ENCODE measurements around the gene GLT8D1.

GLT8D1 gene

DNA sequence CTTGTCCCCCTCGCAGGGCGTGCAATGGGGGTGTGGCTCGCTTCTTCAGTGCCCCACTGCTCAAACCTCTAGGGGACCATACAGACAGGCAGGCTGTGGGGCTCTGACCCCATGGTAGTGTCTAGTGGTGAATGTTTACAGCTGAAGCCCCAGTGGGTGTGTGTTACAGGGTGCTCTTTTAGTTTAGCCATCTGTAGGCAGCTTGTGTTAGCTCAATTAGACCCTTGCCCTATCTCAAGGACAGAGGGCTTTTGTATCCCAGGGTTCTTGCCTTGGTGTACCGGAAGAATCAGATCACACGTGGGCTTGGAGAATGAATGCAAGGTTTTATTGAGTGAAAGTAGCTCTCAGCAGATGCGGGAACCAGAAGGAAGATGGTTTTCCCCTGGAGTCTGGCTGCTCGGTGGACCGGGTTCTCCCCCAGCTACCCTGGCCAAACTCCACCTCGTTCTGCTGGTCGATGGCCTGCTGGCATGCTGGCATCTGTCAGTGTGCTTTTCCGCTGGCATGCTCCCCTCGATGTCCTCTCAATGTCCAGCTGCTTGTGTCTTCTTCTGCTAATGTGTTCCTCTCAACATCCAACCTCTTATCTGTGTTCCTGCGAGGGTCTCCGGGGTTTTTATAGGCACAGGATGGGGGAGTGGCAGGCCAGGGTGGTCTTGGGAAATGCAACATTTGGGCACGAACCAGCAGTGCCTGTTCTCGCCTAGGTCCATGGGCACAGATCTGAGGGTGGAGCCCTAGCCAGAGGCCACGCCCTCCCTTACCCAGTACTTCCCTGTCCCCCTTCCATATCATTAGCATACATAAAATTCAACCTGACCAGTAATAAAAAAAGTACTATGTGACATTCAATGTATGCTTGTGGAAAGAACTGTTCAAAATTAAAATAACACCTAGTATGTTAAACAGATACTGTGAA, 7.0 kb upstream of the GLT8D1 start:
- DNase-seq, result no peak

- no peak for DNase-seq
Observed at GRCh38 chr3:52710512-52710911, 4.9 kb upstream of the GLT8D1 start.

DNA sequence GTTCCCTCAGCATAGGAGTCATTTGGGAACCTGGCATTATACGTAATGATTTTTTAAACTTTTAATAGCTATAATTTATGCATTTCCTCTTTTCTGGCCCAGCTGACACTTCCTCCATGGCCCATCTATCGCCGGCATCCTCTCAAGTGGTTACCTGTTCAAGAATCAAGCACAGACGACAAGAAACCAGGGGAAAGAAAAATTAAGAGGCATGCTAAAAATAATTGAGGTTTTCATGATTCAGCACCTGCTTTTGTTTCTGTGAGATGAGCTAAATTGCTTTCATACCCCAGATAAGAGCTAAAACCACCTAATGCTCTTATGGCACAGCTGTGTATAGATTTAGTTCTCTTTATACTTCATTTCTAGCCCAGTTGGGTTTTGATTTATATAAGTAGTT, 2.0 kb upstream of the GLT8D1 start:
- DNase-seq, result no peak

DNA sequence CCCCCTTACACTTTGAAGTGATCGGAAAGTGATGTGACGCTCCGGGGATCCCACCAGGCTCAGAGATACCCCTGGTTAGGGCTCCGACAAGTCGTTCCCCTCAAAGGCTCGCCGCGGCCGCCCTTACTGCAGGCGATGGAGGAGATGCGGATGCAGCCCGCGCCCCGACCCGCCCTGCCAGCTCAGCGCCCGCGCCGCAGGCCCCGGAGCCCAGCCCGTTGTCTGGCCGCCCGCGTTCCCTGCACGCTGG, 228 bp downstream of the GLT8D1 start:
- DNase-seq, result no peak

DNA sequence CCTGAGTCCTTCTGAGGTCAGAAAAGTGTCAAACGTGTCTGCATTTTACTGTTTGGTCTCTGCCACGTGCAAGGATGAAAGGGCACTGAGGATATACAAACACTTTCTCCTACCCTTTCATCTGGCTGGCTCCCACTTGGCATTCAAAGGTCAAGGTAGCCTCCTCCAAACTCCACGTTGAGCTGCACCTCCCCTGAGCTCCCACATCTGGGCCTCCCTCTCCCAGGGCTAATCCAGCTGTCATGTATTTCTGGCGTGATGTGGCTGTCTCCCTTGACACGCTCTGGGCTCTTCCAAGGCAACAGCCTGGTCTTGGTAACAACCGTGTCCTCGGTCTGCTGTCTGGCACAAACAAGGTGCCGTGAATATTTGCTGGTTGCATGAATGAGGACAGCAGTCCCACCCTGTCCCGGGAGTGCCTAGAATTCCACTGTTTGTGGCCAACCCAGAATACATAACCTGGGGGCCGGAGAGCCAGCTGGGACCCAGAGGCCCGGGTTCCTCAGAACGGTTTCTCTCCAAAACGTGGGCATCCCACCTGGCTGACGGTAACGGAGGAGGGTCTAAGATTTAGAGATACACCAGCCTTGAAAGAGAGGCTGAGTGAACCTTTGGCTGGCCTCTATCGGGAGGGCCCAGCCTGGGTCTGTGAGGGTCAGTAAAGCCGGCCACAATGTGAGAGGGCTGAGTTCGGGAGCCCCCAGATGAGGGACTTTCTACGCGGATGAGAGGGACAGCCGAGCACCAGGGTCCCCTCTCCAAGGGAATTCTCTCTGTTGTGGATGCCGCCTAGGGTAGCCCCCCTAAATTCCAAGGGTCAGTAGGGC, 767 bp downstream of the GLT8D1 start:
- DNase-seq, result peak in 1 of 2 experiments; percentile 23

GRCh38 chr3:52703341-52703740, 2.2 kb downstream of the GLT8D1 start:
- DNase-seq, result no peak

DNA sequence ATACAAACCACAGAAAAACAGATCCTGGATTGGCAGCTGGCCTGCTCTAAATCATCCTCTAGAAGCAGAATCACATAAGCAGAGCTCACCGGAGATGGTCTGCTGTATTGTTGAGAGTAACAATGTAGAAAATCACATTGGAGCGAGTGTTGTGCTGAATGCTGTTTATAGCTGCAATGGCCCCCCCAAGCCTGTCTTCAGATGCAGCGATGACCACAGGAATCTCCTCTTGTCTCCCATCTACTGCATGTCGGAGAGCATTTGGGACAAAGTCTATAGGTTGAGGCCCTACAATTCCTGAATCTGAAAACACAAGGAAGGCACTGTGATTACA, 8.0 kb downstream of the GLT8D1 start:
- DNase-seq, result no peak

DNA sequence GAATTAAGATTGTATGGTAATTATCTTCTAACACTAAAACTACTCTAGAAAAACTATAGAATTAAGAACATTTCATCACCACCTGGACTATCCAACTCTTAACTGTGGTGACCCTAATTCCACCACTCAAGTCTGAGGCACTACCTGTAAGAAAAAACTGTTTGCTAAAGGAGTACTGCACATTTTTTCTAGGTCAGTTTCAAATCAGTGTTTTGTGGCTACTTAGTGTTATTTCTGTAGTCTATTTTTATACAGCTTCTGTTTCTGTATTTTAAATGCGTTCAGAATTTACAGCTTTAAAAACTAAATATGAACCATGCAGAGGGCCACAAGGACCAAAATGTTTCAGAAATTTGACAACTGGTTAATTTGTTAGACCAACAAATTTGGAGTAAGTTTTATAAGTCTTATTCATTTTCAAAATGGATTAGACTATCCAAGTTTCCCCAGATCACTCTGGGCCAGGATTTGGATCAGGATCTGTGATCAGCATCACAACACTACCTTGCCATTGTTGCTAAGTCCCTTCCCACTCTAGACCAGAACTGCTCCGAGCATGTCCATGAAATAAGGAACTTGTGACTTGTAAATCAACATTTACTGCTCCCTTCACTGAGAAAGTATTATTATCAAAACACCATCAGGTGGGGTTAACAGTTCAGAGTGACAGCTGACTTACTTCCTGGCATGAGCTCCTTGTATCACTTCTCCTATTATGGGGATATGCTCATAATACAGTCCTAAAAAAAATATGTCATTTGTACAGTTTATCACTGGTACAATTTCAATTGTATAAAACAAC, 8.6 kb downstream of the GLT8D1 start:
- DNase-seq, result no peak

GRCh38 chr3:52695798-52696671, 9.6 kb downstream of the GLT8D1 start:
- DNase-seq, result no peak

GRCh38 chr3:52694528-52695189, 10.9 kb downstream of the GLT8D1 start:
- no peak for DNase-seq

DNA sequence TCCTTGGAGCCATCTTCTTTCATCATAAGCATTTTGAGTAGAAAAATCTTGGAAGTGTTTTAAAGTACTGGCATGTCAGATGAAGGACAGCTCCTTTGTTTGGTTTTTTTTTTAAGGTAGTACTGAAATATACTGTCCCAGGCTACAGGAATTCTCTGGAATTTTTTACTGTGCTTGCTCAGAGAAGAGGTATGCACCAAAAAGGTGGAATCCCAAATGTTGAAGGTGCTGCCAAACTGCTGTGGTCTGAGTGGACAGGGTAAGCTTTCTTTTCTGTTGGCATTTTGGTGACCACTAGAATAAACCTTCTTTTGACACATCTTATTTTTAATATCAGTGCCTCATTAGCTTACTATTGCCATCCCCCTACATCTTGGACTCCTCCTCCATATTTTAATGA, 12.5 kb downstream of the GLT8D1 start:
- DNase-seq, result no peak

DNA sequence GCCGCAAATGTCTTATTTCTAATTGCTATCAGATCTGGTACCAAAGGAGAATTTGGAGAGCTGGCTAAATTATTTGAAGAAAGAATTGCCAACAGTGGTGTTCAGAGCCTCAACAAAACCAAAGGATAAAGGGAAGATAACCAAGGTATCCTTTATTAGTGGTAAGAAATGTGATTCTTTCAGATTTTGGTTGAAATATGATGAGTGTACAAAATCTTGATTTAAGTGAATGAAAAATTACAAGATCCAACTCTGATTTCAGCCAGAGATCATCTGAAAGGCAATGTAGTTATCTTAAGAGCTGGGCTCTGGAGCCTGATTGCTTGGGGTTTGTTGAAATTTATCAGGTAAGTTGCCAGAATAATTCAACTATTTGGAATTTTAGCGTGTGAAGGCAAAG, 15.0 kb downstream of the GLT8D1 start:
- DNase-seq, result no peak

DNA sequence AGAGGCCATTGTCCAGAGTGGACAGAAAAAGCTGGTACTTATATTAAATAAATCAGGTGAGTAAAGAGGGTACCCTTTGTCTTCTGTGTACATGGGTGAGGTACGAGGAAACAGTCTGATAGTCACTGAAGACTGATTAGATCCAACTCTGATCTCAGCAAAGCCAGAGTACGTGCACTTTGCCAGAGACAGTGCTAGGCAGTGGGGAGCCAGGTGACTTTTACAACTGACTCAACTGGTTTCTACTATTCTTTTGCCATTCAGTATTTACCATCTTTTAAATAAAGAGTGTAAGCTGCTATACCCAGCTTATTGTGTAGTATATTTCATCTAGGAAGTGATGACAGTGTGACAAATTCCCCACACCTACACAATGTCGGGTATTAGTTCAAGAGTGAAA, 16.4 kb downstream of the GLT8D1 start:
- no peak for DNase-seq

DNA sequence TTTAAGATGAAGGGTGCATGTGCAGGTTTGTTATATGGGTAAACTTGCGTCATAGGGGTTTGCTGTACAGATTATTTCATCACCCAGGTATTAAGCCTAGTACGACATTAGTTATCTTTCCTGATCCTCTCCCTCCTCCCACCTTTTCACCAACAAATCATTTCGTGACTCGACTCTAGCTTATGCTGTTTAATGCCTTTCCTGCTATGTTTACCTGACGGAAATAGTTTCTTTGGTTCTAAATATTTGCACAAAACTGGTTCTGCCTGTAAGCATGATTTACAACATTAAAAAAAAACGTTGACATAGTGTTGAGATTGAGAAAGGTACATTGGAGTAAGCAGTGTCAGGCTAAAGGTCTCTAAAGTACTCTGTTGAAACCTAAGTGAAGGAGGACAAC, 17.3 kb downstream of the GLT8D1 start:
- DNase-seq, result no peak

DNA sequence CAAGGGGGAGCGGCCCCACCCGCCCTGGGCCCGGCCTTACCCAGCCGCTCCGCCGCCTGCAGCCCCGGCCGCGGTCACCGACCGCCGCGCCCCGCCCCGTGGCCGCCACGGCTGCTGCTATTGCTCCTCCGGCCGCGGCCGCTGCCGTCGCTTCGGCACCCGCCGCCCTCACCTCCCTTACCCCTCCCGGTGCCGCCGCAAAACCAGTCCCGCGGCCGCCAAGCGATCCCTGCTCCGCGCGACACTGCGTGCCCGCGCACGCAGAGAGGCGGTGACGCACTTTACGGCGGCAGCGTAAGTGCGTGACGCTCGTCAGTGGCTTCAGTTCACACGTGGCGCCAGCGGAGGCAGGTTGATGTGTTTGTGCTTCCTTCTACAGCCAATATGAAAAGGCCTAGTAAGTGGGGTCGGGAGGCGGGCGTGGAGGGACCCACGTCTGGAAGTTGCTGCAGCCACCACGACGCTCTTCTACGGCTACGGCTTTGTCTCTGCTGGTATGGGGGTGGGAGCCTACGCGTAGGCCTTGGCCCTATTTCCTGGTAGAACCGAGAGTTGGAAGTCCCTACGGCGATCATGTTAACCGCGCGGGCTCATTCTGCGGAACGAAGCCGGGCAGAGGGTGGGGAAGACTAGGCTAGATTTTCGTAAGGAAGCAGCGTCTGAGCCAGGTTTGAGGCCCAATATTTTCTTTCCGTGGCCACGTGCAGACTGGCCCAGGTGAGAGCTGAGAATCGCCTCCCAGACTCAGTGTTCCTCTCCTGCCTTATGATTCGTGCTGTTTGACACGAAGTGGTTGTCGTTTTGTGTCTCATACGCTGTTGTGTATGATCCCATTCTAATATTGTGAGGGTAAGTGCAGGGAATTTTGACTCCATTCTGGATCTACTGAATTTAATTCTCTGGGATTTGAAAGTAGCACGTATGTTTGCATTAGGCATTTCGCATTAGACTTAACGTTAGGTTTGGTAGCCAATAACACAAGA, 19.6 kb downstream of the GLT8D1 start, which contains the start of the genes GNL3 and PBRM1:
GNL3 (plus strand) TSS at position 324 of the 983 bp plus-strand sequence; CDS start at position 385, 61 bp downstream.
PBRM1 (minus strand) TSS at position 205 of the 983 bp plus-strand sequence.
- DNase-seq, result peak; percentile 96

DNA sequence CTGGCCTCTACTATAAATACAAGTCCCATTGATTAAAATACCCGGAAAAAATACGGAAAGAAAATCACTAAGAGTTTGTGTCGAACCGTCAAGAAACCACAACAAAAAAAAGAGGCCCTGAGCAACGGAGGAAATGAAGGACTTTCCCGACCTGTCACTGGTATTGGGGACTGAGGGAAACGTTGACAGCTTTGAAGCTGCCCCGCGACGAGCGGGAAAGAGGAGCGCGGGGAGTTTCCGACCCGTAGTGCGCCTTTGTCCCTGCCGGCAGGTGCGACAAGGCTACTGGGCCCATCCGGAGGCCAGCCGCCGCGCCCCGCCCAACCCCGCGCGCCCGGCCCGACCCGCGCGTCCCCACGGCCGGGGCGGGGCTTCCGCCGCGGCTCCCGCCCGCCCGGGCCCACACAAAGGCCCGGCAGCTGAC, 20.3 kb downstream of the GLT8D1 start:
- DNase-seq, result peak; percentile 75 to 78

- DNase-seq, result no peak
Observed at GRCh38 chr3:52684184-52684583, 21.4 kb downstream of the GLT8D1 start.

DNA sequence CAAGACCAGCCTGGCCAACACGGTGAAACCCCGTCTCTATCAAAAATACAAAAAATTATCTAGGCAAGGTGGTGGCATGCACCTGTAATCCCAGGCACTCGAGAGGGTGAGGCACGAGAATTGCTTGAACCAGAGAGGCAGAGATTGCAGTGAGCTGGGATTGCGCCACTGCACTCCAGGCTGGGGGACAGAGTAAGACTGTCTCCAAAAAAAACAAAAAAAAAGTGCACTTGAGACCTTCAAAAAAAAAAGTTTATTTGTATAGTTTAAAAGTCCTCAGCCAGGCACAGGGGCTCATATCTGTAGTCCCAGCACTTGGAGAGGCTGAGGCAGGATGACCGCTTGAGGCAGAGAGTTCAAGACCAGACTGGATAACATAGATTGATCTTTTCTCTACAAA, 22.0 kb downstream of the GLT8D1 start:
- no peak for DNase-seq

GRCh38 chr3:52682016-52682415, 23.6 kb downstream of the GLT8D1 start:
- peak; percentile 23 to 32 for DNase-seq

- DNase-seq, result peak; percentile 27 to 44
Observed at GRCh38 chr3:52681596-52681995, 24.0 kb downstream of the GLT8D1 start.
